GM12864 (cell line): ENCODE results near the gene TCTN2.
A peak's percentile ranks its signal among the peaks of the same experiment; 100 is the strongest.

Experiments used
- DNase-seq: peaks from one replicate; pipeline ENCODE4 v3.0.0-alpha.2; 2011; ENCODE audit warnings: low read depth
- H3K4me3 ChIP-seq: 2 replicates; pipeline ENCODE4 v1.5.1; 2011; ENCODE audit warnings: mild to moderate bottlenecking, low read depth, low read length, control low read depth
- TF ChIP-seq, protein P1 (sequence below): IDR thresholded peaks from 2 replicates; pipeline ENCODE4 v1.5.1; 2011; ENCODE audit warnings: low read depth, mild to moderate bottlenecking, moderate library complexity, low read length, control low read depth, inconsistent platforms; ENCODE audit errors: missing control alignments

TCTN2 gene

GRCh38 chr12:123667771-123668170 is 3.1 kb upstream of the TCTN2 start:
- no peak overlapping the region for H3K4me3 ChIP-seq
- TF ChIP-seq, protein P1, sequence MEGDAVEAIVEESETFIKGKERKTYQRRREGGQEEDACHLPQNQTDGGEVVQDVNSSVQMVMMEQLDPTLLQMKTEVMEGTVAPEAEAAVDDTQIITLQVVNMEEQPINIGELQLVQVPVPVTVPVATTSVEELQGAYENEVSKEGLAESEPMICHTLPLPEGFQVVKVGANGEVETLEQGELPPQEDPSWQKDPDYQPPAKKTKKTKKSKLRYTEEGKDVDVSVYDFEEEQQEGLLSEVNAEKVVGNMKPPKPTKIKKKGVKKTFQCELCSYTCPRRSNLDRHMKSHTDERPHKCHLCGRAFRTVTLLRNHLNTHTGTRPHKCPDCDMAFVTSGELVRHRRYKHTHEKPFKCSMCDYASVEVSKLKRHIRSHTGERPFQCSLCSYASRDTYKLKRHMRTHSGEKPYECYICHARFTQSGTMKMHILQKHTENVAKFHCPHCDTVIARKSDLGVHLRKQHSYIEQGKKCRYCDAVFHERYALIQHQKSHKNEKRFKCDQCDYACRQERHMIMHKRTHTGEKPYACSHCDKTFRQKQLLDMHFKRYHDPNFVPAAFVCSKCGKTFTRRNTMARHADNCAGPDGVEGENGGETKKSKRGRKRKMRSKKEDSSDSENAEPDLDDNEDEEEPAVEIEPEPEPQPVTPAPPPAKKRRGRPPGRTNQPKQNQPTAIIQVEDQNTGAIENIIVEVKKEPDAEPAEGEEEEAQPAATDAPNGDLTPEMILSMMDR: no peak
- DNase-seq: no peak

GRCh38 chr12:123671876-123672275 is 963 bp downstream of the TCTN2 start:
- no peak for DNase-seq
- no peak overlapping the region for H3K4me3 ChIP-seq
- TF ChIP-seq, protein P1: no peak

GRCh38 chr12:123675436-123675835 is 4.5 kb downstream of the TCTN2 start:
- TF ChIP-seq, protein P1: no peak
- no peak for DNase-seq
- H3K4me3 ChIP-seq: no peak overlapping the region

- TF ChIP-seq, protein P1: no peak
- H3K4me3 ChIP-seq: no peak overlapping the region
- DNase-seq: no peak
Measured at GRCh38 chr12:123676616-123677320, 5.9 kb downstream of the TCTN2 start.

- DNase-seq: no peak
- TF ChIP-seq, protein P1: no peak
- no peak overlapping the region for H3K4me3 ChIP-seq
Measured at GRCh38 chr12:123678981-123679380, 8.1 kb downstream of the TCTN2 start.

- TF ChIP-seq, protein P1: no peak
- DNase-seq: peak; percentile 57
Measured at GRCh38 chr12:123681605-123682004, 10.7 kb downstream of the TCTN2 start.

DNA sequence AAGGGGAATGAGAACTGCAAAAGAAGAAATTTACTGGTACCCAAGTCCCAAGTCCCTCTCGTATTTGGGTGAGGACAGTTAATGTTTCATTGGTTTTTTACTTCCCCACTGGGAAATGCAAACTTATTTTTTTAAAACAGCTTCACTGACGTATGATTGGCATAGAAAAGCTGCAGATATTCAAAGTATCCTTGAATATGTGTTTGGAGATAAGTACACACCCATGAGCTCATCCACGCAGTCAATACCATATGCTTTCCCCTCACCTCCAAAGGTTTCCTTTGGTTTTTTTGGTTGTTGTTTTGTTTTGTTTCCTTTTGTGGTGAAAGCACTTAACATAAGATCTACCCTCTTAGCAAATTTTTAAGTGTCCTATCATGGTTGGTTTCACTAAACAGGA is 13.1 kb downstream of the TCTN2 start:
- no peak overlapping the region for H3K4me3 ChIP-seq
- DNase-seq: no peak
- TF ChIP-seq, protein P1: no peak

More at GRCh38 chr12:123681605-123682004, 10.7 kb downstream of the TCTN2 start:
- no peak overlapping the region for H3K4me3 ChIP-seq
